Urothelium cell line (cell line): ENCODE data around the gene CHMP6.

Experiments
- DNase-seq: peaks from one replicate; pipeline ENCODE4 v3.0.0; 2011; ENCODE audit warnings: low spot score, mixed read lengths
- FAIRE-seq: peaks from 2 replicates; lab custom pipeline; 2011; peaks lifted over from hg19 to GRCh38; lab: Jason Lieb, UNC

CHMP6 gene

GRCh38 chr17:80970762-80971703 is 20.6 kb upstream of the CHMP6 start:
- FAIRE-seq = peak; percentile 13
- no peak for DNase-seq

GRCh38 chr17:80971704-80972304 is 19.8 kb upstream of the CHMP6 start:
- FAIRE-seq (no peak), DNase-seq (no peak)

- DNase-seq (no peak), FAIRE-seq (peak; percentile 27)
Measured at GRCh38 chr17:80976701-80977100, 14.9 kb upstream of the CHMP6 start.

GRCh38 chr17:80977172-80977571 is 14.5 kb upstream of the CHMP6 start:
- DNase-seq = no peak
- no peak for FAIRE-seq

- FAIRE-seq = no peak
Measured at GRCh38 chr17:80978499-80979497, 12.8 kb upstream of the CHMP6 start.

GRCh38 chr17:80979547-80980378 is 11.9 kb upstream of the CHMP6 start:
- no peak for FAIRE-seq
- DNase-seq = no peak

More at GRCh38 chr17:80978499-80979497, 12.8 kb upstream of the CHMP6 start:
- DNase-seq = no peak

- peak; percentile 95 for FAIRE-seq
- no peak for DNase-seq
Measured at GRCh38 chr17:80980397-80981061, 11.1 kb upstream of the CHMP6 start.

GRCh38 chr17:80981062-80981902 is 10.4 kb upstream of the CHMP6 start:
- DNase-seq (peak; percentile 84), FAIRE-seq (peak; percentile 84)

- peak; percentile 66 for FAIRE-seq
- DNase-seq = no peak
Measured at GRCh38 chr17:80981929-80982425, 9.7 kb upstream of the CHMP6 start.

GRCh38 chr17:80982426-80982974 is 9.1 kb upstream of the CHMP6 start:
- DNase-seq = no peak
- FAIRE-seq = no peak

GRCh38 chr17:80983545-80983944 is 8.1 kb upstream of the CHMP6 start:
- no peak for FAIRE-seq
- DNase-seq = no peak

- FAIRE-seq (peak; percentile 52), DNase-seq (peak; percentile 92)
Measured at GRCh38 chr17:80984749-80985148, 6.9 kb upstream of the CHMP6 start.

GRCh38 chr17:80986046-80986445 is 5.6 kb upstream of the CHMP6 start:
- FAIRE-seq (no peak), DNase-seq (no peak)

- DNase-seq (no peak), FAIRE-seq (no peak)
Measured at GRCh38 chr17:80986816-80987475, 4.7 kb upstream of the CHMP6 start.

- FAIRE-seq (no peak), DNase-seq (no peak)
Measured at GRCh38 chr17:80987941-80988461, 3.6 kb upstream of the CHMP6 start.

GRCh38 chr17:80989586-80989913 is 2.1 kb upstream of the CHMP6 start:
- no peak for FAIRE-seq
- no peak for DNase-seq

- FAIRE-seq = no peak
- DNase-seq = no peak
Measured at GRCh38 chr17:80990921-80991644, 558 bp upstream of the CHMP6 start.
